Upper lobe of right lung (tissue), 1 donor: ENCODE results near the gene CBX7. TPM values are rescaled to one million over a fixed set of nuclear protein-coding genes. Genes with fewer than 3 reads are reported as not detected.
A peak's percentile ranks its signal among the peaks of the same experiment; 100 is the strongest.

Experiments
- ATAC-seq: fragments of 200-7000 bp; cut with Tn5 transposase; one replicate; pipeline ENCODE4 v1.9.1; 2020; ENCODE audit warnings: mild to moderate bottlenecking, moderate library complexity
- DNase-seq: peaks from one replicate; pipeline ENCODE4 v3.0.0-alpha.2; 2020
- H3K27ac ChIP-seq: fragments of 200-600 bp; one replicate; pipeline ENCODE4 v1.8.0; 2022
- H3K27me3 ChIP-seq: fragments of 200-600 bp; one replicate; pipeline ENCODE4 v1.8.0; 2022; ENCODE audit warnings: mild to moderate bottlenecking
- H3K36me3 ChIP-seq: fragments of 200-600 bp; one replicate; pipeline ENCODE4 v1.8.0; 2022
- H3K4me1 ChIP-seq: fragments of 200-600 bp; one replicate; pipeline ENCODE4 v1.8.0; 2022
- H3K4me3 ChIP-seq: fragments of 200-600 bp; one replicate; pipeline ENCODE4 v1.8.0; 2022; ENCODE audit warnings: mild to moderate bottlenecking
- H3K9me3 ChIP-seq: fragments of 200-600 bp; one replicate; pipeline ENCODE4 v1.8.0; 2022
- CTCF ChIP-seq: fragments of 200-600 bp; IDR thresholded peaks from one replicate; pipeline ENCODE4 v1.8.0; 2022; ENCODE audit warnings: antibody characterized with exemption
- intact Hi-C: fragments of 100-400 bp; cut with DNase I; formaldehyde crosslinking; loops from one replicate; pipeline ENCODE4 v1.11.0; 2022
- total RNA-seq: library from RNA; stranded (reverse); fragmentation: NEBNext Ultra II Directional; extraction: Animal tissue kit (Norgen Biotek cat#: 25700); gene quantifications from one replicate; pipeline ENCODE4 v1.2.1, GENCODE V29; 2021
- donor health status: DM: no; HTN: yes; CAD: no; lungs with severe emphysema.

Gene CBX7
- total RNA-seq, 1 donor from 2014 or later, result 62.7 TPM

- Histone ChIP-seq H3K4me3 (no peak overlapping the region), H3K27ac (peak overlapping the region; percentile 85), H3K36me3 (no peaks in the 10 kb centered on the region), H3K27me3 (no peaks in the 10 kb centered on the region), H3K4me1 (peaks cover 11% of the 10 kb centered on the region), H3K9me3 (no peaks in the 10 kb centered on the region)
- intact Hi-C loops, result no loop called here
- ATAC-seq (no peak), DNase-seq (peak; percentile 46)
- TF ChIP-seq CTCF, result no peak
These were observed 32.4 kb upstream of the CBX7 start for GRCh38 chr22:39184586-39185577.

GRCh38 chr22:39183991-39184585 lies 31.6 kb upstream of the CBX7 start:
- peak overlapping the region; percentile 85 for H3K27ac ChIP-seq

GRCh38 chr22:39182478-39183030 lies 30.1 kb upstream of the CBX7 start:
- no peak for TF ChIP-seq CTCF
- Histone ChIP-seq H3K4me1 (peaks cover 12% of the 10 kb centered on the region), H3K36me3 (no peaks in the 10 kb centered on the region), H3K27me3 (no peaks in the 10 kb centered on the region), H3K9me3 (no peaks in the 10 kb centered on the region), H3K4me3 (no peak overlapping the region), H3K27ac (no peak overlapping the region)
- intact Hi-C loops, result no loop called here
- DNase-seq (no peak), ATAC-seq (no peak)

More at GRCh38 chr22:39183991-39184585, 31.6 kb upstream of the CBX7 start:
- peak; percentile 12 for ATAC-seq
- Histone ChIP-seq H3K9me3 (no peaks in the 10 kb centered on the region), H3K4me3 (no peak overlapping the region), H3K27me3 (no peaks in the 10 kb centered on the region), H3K4me1 (peaks cover 11% of the 10 kb centered on the region), H3K36me3 (no peaks in the 10 kb centered on the region)
- no peak for TF ChIP-seq CTCF
- DNase-seq, result peak; percentile 62
- intact Hi-C loops, result no loop called here

GRCh38 chr22:39181778-39182177 lies 29.3 kb upstream of the CBX7 start:
- TF ChIP-seq CTCF, result no peak
- no peaks in the 10 kb centered on the region for H3K36me3 ChIP-seq
- intact Hi-C loops, result no loop called here
- ATAC-seq (no peak), DNase-seq (no peak)
- H3K9me3 ChIP-seq, result no peaks in the 10 kb centered on the region
- peaks cover 19% of the 10 kb centered on the region for H3K4me1 ChIP-seq
- H3K27me3 ChIP-seq, result no peaks in the 10 kb centered on the region
- no peak overlapping the region for H3K4me3 ChIP-seq
- no peak overlapping the region for H3K27ac ChIP-seq

GRCh38 chr22:39181356-39181755 lies 28.9 kb upstream of the CBX7 start:
- intact Hi-C loops, result no loop called here
- Histone ChIP-seq H3K27me3 (no peaks in the 10 kb centered on the region), H3K4me3 (no peak overlapping the region), H3K27ac (no peak overlapping the region), H3K4me1 (peaks cover 24% of the 10 kb centered on the region), H3K36me3 (no peaks in the 10 kb centered on the region), H3K9me3 (no peaks in the 10 kb centered on the region)
- DNase-seq, result no peak
- ATAC-seq, result no peak
- no peak for TF ChIP-seq CTCF
